SK-N-SH (cell line): ENCODE measurements around the gene RNF121. TPM values are rescaled to one million over a fixed set of nuclear protein-coding genes. Genes with fewer than 3 reads are reported as not detected.
A peak's percentile ranks its signal among the peaks of the same experiment; 100 is the strongest.

Source experiments
- CTCF ChIA-PET: fragments of 300-600, 350-600 bp; formaldehyde crosslinking; extraction: SDS; loops from one replicate; lab custom pipeline; 2021; lab: Yijun Ruan, JAX
- POLR2A ChIA-PET: fragments of 350-600 bp; sonication (Branson Sonifier 250); formaldehyde crosslinking; extraction: SDS; loops from one replicate; lab custom pipeline; 2020; ENCODE audit warnings: antibody characterized with exemption, inconsistent platforms; lab: Yijun Ruan, JAX
- DNase-seq: peaks from one replicate; pipeline ENCODE4 v3.0.0; 2012
- H2AFZ ChIP-seq: fragments of 200-600 bp; sonication (generic); 2 replicates; pipeline ENCODE4 v1.8.1; 2016; ENCODE audit warnings: antibody characterized with exemption, mild to moderate bottlenecking, low read depth
- H3F3A ChIP-seq: fragments of 200-600 bp; sonication (generic); replicated peaks from 2 replicates; pipeline ENCODE3; 2016; ENCODE audit warnings: antibody characterized with exemption, mild to moderate bottlenecking; ENCODE audit not compliant: insufficient read depth
- H3K27ac ChIP-seq, 2 experiments: fragments of 200-500 bp in 1 of 2; fragments of 200-600 bp in 1 of 2; sonication (Bioruptor generic) in 1 of 2; sonication (generic), shearing (Covaris generic) in 1 of 2; 2 replicates each; pipeline versions ENCODE4 v1.5.1 to v1.6.1; 2014 to 2016; ENCODE audit warnings: low read depth in 2 of 2, inconsistent platforms in 1 of 2, low read length in 1 of 2, mild to moderate bottlenecking in 1 of 2, mixed read lengths in 1 of 2
- H3K27me3 ChIP-seq: fragments of 200-600 bp; sonication (generic), shearing (Covaris generic); 2 replicates; pipeline ENCODE4 v1.6.1; 2016; ENCODE audit warnings: mixed run types; ENCODE audit not compliant: insufficient read depth
- H3K36me3 ChIP-seq, 2 experiments: fragments of 200-500 bp in 1 of 2; fragments of 200-600 bp in 1 of 2; sonication (Bioruptor generic) in 1 of 2; sonication (generic) in 1 of 2; replicated peaks in 1 of 2; 2 replicates each; pipeline versions ENCODE3 to v1.5.1; 2014 to 2016; ENCODE audit warnings: low read length in 1 of 2, mild to moderate bottlenecking in 1 of 2; ENCODE audit not compliant: insufficient read depth in 2 of 2, control insufficient read depth in 1 of 2
- H3K4me1 ChIP-seq, 2 experiments: fragments of 200-500 bp in 1 of 2; fragments of 200-600 bp in 1 of 2; sonication (Bioruptor generic) in 1 of 2; sonication (generic), shearing (Covaris generic) in 1 of 2; 2 replicates each; pipeline versions ENCODE4 v1.5.1 to v1.6.1; 2014 to 2016; ENCODE audit warnings: low read depth in 1 of 2, low read length in 1 of 2, mixed run types in 1 of 2; ENCODE audit not compliant: insufficient read depth in 2 of 2, control insufficient read depth in 1 of 2
- H3K4me2 ChIP-seq: fragments of 200-600 bp; sonication (generic), shearing (Covaris generic); 2 replicates; pipeline ENCODE4 v1.6.1; 2017; ENCODE audit warnings: mixed run types
- H3K4me3 ChIP-seq, 2 experiments: fragments of 200-500 bp in 1 of 2; fragments of 200-600 bp in 1 of 2; sonication (Bioruptor generic) in 1 of 2; sonication (generic), shearing (Covaris generic) in 1 of 2; 2 replicates each; pipeline versions ENCODE4 v1.5.1 to v1.8.1; 2014 to 2016; ENCODE audit warnings: low read depth in 2 of 2, inconsistent platforms in 1 of 2, low read length in 1 of 2, mild to moderate bottlenecking in 1 of 2, mixed read lengths in 1 of 2, moderate library complexity in 1 of 2
- H3K79me2 ChIP-seq: fragments of 200-600 bp; sonication (generic); 2 replicates; pipeline ENCODE4 v1.8.1; 2017; ENCODE audit warnings: mild to moderate bottlenecking; ENCODE audit not compliant: insufficient read depth
- H3K9ac ChIP-seq: fragments of 200-600 bp; sonication (generic); 2 replicates; pipeline ENCODE4 v1.6.1; 2017; ENCODE audit warnings: mixed run types
- H3K9me2 ChIP-seq: fragments of 200-600 bp; sonication (generic); 2 replicates; pipeline ENCODE4 v1.6.1; 2017; ENCODE audit warnings: mixed run types
- H3K9me3 ChIP-seq: fragments of 200-600 bp; sonication (generic); 2 replicates; pipeline ENCODE4 v1.6.1; 2017; ENCODE audit warnings: mixed run types, mild to moderate bottlenecking, moderate library complexity
- H4K20me1 ChIP-seq: fragments of 200-600 bp; sonication (generic); 2 replicates; pipeline ENCODE4 v1.6.1; 2017; ENCODE audit warnings: mild to moderate bottlenecking, mixed run types; ENCODE audit not compliant: insufficient read depth
- CHD2 ChIP-seq: fragments of 150-350 bp; IDR thresholded peaks from 2 replicates; pipeline ENCODE4 v1.6.1; 2018; ENCODE audit warnings: low read length; ENCODE audit not compliant: partially characterized antibody
- ELF1 ChIP-seq: IDR thresholded peaks from 2 replicates; pipeline ENCODE4 v1.4.0; 2012
- EP300 ChIP-seq, 2 experiments: IDR thresholded peaks; 2 replicates each; pipeline versions ENCODE4 v1.4.0 to v1.6.1; 2012; ENCODE audit warnings: borderline replicate concordance in 1 of 2, low read depth in 1 of 2, low read length in 1 of 2
- FOSL2 ChIP-seq: IDR thresholded peaks from 2 replicates; pipeline ENCODE4 v1.4.0; 2012; ENCODE audit warnings: low read depth, mild to moderate bottlenecking, moderate library complexity, borderline replicate concordance
- FOXJ3 ChIP-seq: sonication (generic); formaldehyde crosslinking; IDR thresholded peaks from 2 replicates; pipeline ENCODE4 v1.5.1; 2020; ENCODE audit warnings: mild to moderate bottlenecking, missing genetic modification reagents
- GATA2 ChIP-seq: sonication (generic); formaldehyde crosslinking; IDR thresholded peaks from 2 replicates; pipeline ENCODE4 v1.5.0; 2020; ENCODE audit warnings: mild to moderate bottlenecking, missing genetic modification reagents
- MEF2A ChIP-seq: IDR thresholded peaks from 2 replicates; pipeline ENCODE4 v1.4.0; 2012; ENCODE audit warnings: low read depth, borderline replicate concordance
- MXI1 ChIP-seq: IDR thresholded peaks from 2 replicates; pipeline ENCODE4 v1.6.1; 2012; ENCODE audit warnings: mild to moderate bottlenecking, low read depth, low read length, improper control_type of control experiment
- NFIC ChIP-seq: IDR thresholded peaks from 2 replicates; pipeline ENCODE4 v1.4.0; 2012; ENCODE audit warnings: borderline replicate concordance
- NRF1 ChIP-seq: IDR thresholded peaks from 2 replicates; pipeline ENCODE4 v1.6.1; 2012; ENCODE audit warnings: low read depth, mild to moderate bottlenecking, low read length
- POLR2AphosphoS5 ChIP-seq: IDR thresholded peaks from 2 replicates; pipeline ENCODE4 v1.6.1; 2012; ENCODE audit warnings: low read depth, low read length
- RAD21 ChIP-seq: IDR thresholded peaks from 2 replicates; pipeline ENCODE4 v1.6.1; 2012; ENCODE audit warnings: mild to moderate bottlenecking, low read length
- RCOR1 ChIP-seq: fragments of 150-350 bp; IDR thresholded peaks from 2 replicates; pipeline ENCODE4 v1.6.1; 2017; ENCODE audit warnings: antibody characterized with exemption, low read length
- RFX5 ChIP-seq: IDR thresholded peaks from 2 replicates; pipeline ENCODE4 v1.6.1; 2012; ENCODE audit warnings: mild to moderate bottlenecking, improper control_type of control experiment, low read length
- RXRA ChIP-seq: IDR thresholded peaks from 2 replicates; pipeline ENCODE4 v1.4.0; 2012; ENCODE audit warnings: low read depth, mild to moderate bottlenecking, borderline replicate concordance
- SIN3A ChIP-seq: IDR thresholded peaks from 2 replicates; pipeline ENCODE4 v1.6.1; 2012; ENCODE audit warnings: low read depth, mild to moderate bottlenecking, low read length, moderate library complexity, borderline replicate concordance
- SMC3 ChIP-seq: IDR thresholded peaks from 2 replicates; pipeline ENCODE4 v1.6.1; 2012; ENCODE audit warnings: low read depth, low read length, improper control_type of control experiment
- TAF1 ChIP-seq: IDR thresholded peaks from 2 replicates; pipeline ENCODE4 v1.6.1; 2012; ENCODE audit warnings: low read depth, mild to moderate bottlenecking, low read length, moderate library complexity, borderline replicate concordance
- TCF12 ChIP-seq: IDR thresholded peaks from 2 replicates; pipeline ENCODE4 v1.4.0; 2012
- YY1 ChIP-seq: IDR thresholded peaks from 2 replicates; pipeline ENCODE4 v1.4.0; 2012; ENCODE audit warnings: low read depth, mild to moderate bottlenecking
- WGBS: methylation state at CpG from one replicate; pipeline ENCODE4 v1.1.6; 2017; ENCODE audit warnings: low lambda C conversion rate; 5-methylcytosine and 5-hydroxymethylcytosine counted together
- polyA plus RNA-seq, 3 experiments: library from polyadenylated mRNA; depleted of rRNA; stranded (reverse); fragments of >200 nt; gene quantifications; 2 replicates each; pipeline ENCODE4 v1.2.3, GENCODE V29; 2012
- TF ChIP-seq, protein P1 (sequence below): fragments of 150-350 bp; IDR thresholded peaks from 2 replicates; pipeline ENCODE4 v1.6.1; 2016; ENCODE audit warnings: mild to moderate bottlenecking, low read depth, low read length
- TF ChIP-seq, protein P2 (sequence below): IDR thresholded peaks from 2 replicates; pipeline ENCODE4 v1.4.0; 2012; ENCODE audit warnings: low read depth, borderline replicate concordance
- TF ChIP-seq, protein P3 (sequence below): IDR thresholded peaks from 2 replicates; pipeline ENCODE4; 2012
- TF ChIP-seq, protein P4 (sequence below): fragments of 200-600 bp; sonication (generic); IDR thresholded peaks from 2 replicates; pipeline ENCODE4 v1.6.1; 2017; ENCODE audit warnings: antibody characterized with exemption, mild to moderate bottlenecking, moderate library complexity

Gene RNF121
- polyA plus RNA-seq, 1 of the 3 experiments (the other 2 are of a cell fraction): 49.5 TPM

DNA sequence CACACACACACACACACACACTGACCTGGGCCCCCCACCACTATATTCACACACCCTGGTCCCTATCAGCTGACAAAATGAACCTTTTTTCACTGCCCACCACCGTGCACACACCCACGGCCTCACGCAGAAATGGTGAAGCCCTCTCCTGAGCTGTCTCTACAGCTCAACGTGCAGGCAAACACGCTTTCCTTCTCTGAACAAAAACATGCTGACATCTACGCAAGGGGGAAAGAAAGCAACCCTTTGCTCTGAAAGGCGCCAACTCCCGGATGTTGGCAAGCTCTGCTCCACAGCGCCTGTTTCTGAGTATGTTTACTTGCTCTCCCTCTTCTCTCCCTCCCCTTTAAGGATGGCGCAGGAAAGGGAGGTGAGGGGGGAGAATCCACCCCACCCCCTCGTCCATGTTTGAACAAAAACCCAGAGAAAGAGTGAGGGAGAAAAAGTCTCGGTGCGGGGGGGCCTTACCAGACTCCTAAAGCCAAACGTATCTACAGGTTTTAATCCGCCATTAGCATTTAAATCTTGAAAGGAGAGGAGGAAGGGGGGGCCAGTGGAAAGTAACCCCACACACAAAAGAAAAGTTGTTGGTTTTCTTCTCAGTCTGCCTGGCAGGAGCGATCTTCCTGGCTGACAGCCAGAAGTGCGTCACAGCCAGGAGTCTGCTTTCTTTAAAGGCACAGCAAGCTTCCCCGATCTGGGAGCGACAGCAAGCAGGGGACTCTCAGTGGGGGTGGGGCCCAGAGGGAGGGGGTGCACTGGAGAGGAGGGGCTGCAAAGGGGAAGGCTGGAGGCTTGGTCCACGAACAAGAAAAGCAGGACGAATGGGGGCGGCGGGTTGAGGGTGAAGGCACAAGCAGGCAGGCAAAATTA lies 111.9 kb downstream of the RNF121 start (continued):
- TF ChIP-seq, protein P1, sequence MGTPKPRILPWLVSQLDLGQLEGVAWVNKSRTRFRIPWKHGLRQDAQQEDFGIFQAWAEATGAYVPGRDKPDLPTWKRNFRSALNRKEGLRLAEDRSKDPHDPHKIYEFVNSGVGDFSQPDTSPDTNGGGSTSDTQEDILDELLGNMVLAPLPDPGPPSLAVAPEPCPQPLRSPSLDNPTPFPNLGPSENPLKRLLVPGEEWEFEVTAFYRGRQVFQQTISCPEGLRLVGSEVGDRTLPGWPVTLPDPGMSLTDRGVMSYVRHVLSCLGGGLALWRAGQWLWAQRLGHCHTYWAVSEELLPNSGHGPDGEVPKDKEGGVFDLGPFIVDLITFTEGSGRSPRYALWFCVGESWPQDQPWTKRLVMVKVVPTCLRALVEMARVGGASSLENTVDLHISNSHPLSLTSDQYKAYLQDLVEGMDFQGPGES: no peak
- TF ChIP-seq, protein P2, sequence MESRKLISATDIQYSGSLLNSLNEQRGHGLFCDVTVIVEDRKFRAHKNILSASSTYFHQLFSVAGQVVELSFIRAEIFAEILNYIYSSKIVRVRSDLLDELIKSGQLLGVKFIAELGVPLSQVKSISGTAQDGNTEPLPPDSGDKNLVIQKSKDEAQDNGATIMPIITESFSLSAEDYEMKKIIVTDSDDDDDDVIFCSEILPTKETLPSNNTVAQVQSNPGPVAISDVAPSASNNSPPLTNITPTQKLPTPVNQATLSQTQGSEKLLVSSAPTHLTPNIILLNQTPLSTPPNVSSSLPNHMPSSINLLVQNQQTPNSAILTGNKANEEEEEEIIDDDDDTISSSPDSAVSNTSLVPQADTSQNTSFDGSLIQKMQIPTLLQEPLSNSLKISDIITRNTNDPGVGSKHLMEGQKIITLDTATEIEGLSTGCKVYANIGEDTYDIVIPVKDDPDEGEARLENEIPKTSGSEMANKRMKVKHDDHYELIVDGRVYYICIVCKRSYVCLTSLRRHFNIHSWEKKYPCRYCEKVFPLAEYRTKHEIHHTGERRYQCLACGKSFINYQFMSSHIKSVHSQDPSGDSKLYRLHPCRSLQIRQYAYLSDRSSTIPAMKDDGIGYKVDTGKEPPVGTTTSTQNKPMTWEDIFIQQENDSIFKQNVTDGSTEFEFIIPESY: no peak
- TF ChIP-seq FOSL2 (no peak), SIN3A (no peak), POLR2AphosphoS5 (peak; percentile 44; the same call in 1 of the 2 replicates), NFIC (peak; percentile 95)
- TF ChIP-seq, protein P3, sequence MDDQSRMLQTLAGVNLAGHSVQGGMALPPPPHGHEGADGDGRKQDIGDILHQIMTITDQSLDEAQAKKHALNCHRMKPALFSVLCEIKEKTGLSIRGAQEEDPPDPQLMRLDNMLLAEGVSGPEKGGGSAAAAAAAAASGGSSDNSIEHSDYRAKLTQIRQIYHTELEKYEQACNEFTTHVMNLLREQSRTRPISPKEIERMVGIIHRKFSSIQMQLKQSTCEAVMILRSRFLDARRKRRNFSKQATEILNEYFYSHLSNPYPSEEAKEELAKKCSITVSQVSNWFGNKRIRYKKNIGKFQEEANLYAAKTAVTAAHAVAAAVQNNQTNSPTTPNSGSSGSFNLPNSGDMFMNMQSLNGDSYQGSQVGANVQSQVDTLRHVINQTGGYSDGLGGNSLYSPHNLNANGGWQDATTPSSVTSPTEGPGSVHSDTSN: no peak
- TF ChIP-seq, all 33 proteins: peak for 9

DNA sequence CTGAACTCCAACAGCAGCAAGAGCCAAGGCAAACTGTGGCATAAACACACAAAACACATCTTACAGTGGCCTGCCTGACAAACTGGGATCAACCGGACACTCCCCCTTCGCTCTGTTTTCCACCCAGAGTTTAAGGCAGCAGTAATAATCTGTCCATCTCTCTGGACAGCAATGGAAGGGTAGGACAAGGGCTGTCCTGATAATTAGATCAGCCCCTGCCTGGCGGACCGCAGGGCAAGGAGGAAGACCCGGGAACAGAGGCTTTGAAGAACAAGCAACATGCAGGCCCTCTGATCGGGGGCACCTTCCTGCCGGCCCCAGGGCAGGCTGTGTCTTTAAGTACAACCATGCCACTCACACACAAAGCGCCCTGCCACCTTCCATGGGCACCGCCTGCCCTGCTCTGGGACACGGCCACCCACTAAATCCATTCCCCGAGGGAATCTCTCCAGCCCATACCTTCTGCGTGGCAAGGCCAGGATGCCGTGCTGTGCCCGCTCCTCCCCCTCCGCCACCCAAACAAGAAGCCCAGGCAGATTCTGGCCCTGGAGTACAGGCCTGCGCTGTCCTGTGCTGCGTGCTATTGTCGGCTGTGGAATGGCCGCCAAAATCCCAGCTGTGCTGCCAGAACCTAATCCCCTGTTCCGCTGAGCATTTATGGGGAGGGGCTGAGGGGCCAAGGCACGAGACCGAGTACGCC lies 112.7 kb downstream of the RNF121 start:
- peak overlapping the region; percentile 97 to 99 for H3K27ac ChIP-seq
- H3K79me2 ChIP-seq: peaks cover 95% of the 10 kb centered on the region
- H3K36me3 ChIP-seq: peaks cover under 1 to 1% of the 10 kb centered on the region in 2 experiments
- POLR2A ChIA-PET: interaction anchor here (0.6 to 4.0 kb wide), 10 partner anchors 11 to 370 kb away, joined by 3 to 21 read pairs (median 6); partner anchors contain the start of genes ANAPC15 and LRRC51
- DNase-seq: peak; percentile 77
- peaks cover 16% of the 10 kb centered on the region for H4K20me1 ChIP-seq
- H3K9ac ChIP-seq: peak overlapping the region; percentile 84
- peaks cover 18% of the 10 kb centered on the region for H3F3A ChIP-seq
- H3K4me1 ChIP-seq: peaks cover 18 to 45% of the 10 kb centered on the region in 2 experiments
- H2AFZ ChIP-seq: peak overlapping the region; percentile 93
- 1% methylated on average over 13 of the region's 23 CpGs for WGBS
- H3K4me3 ChIP-seq: peak overlapping the region; percentile 64 to 67
- no peaks in the 10 kb centered on the region for H3K9me2 ChIP-seq
- CTCF ChIA-PET: interaction anchor here (1.0 to 5.2 kb wide), 8 partner anchors 12 to 548 kb away, joined by 3 to 30 read pairs (median 8); partner anchors contain the start of gene CLPB
- H3K4me2 ChIP-seq: peak overlapping the region; percentile 91
- H3K27me3 ChIP-seq: no peaks in the 10 kb centered on the region
- H3K9me3 ChIP-seq: no peaks in the 10 kb centered on the region
- TF ChIP-seq EP300 (IDR thresholded peaks at IDR 0.05; ENCODE audit: borderline replicate concordance in 1 of 2, low read depth in 1 of 2, low read length in 1 of 2) (peak in 1 of 2 experiments; percentile 58; a peak in 2 of 4 replicates), GATA2 (CRISPR knock-in tag) (peak; percentile 89), SMC3 (0 out of 2 replicates have a peak, but pooled peaks have one; percentile 1), POLR2AphosphoS5 (peak; percentile 81), MXI1 (peak; percentile 68), TAF1 (peak; percentile 66), TCF12 (no peak), MEF2A (no peak), YY1 (peak; percentile 83), RFX5 (peak; percentile 54; the same call in 1 of the 2 replicates), CHD2 (peak; percentile 52), RCOR1 (no peak), ELF1 (no peak), RAD21 (peak; percentile 15; the same call in 1 of the 2 replicates), NFIC (0 out of 2 replicates have a peak, but pooled peaks have one; percentile 12), RXRA (no peak), NRF1 (no peak), FOXJ3 (CRISPR knock-in tag) (peak; percentile 88)
- TF ChIP-seq, protein P4, sequence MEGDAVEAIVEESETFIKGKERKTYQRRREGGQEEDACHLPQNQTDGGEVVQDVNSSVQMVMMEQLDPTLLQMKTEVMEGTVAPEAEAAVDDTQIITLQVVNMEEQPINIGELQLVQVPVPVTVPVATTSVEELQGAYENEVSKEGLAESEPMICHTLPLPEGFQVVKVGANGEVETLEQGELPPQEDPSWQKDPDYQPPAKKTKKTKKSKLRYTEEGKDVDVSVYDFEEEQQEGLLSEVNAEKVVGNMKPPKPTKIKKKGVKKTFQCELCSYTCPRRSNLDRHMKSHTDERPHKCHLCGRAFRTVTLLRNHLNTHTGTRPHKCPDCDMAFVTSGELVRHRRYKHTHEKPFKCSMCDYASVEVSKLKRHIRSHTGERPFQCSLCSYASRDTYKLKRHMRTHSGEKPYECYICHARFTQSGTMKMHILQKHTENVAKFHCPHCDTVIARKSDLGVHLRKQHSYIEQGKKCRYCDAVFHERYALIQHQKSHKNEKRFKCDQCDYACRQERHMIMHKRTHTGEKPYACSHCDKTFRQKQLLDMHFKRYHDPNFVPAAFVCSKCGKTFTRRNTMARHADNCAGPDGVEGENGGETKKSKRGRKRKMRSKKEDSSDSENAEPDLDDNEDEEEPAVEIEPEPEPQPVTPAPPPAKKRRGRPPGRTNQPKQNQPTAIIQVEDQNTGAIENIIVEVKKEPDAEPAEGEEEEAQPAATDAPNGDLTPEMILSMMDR: no peak
